GM23338 (cell line): ENCODE measurements around the gene SMIM44. TPM values are rescaled to one million over a fixed set of nuclear protein-coding genes. Genes with fewer than 3 reads are reported as not detected.

Source experiments
- ATAC-seq: fragments of 200-7000 bp; cut with Tn5 transposase; 3 replicates; pipeline ENCODE4 v1.9.1; 2020
- DNase-seq: peaks from one replicate; pipeline ENCODE4 v3.0.0-alpha.2; 2015; ENCODE audit warnings: low spot score
- H2AFZ ChIP-seq: fragments of 200-600 bp; sonication (generic); 2 replicates; pipeline ENCODE4 v1.8.0; 2016; ENCODE audit warnings: antibody characterized with exemption, mild to moderate bottlenecking, moderate library complexity
- H3F3A ChIP-seq: fragments of 200-600 bp; sonication (generic); replicated peaks from 2 replicates; pipeline ENCODE4 v1.8.0; 2017; ENCODE audit warnings: antibody characterized with exemption, mixed run types, low read depth
- H3K27ac ChIP-seq: fragments of 200-600 bp; sonication (generic); 2 replicates; pipeline ENCODE4 v1.6.1; 2016; ENCODE audit warnings: low read depth
- H3K27me3 ChIP-seq: fragments of 200-600 bp; sonication (generic); 2 replicates; pipeline ENCODE4 v1.8.0; 2016; ENCODE audit warnings: mild to moderate bottlenecking, mixed run types, moderate library complexity; ENCODE audit not compliant: insufficient read depth
- H3K36me3 ChIP-seq: fragments of 200-600 bp; sonication (generic); 2 replicates; pipeline ENCODE4 v1.8.0; 2016; ENCODE audit warnings: mild to moderate bottlenecking; ENCODE audit not compliant: insufficient read depth
- H3K4me1 ChIP-seq: fragments of 200-600 bp; sonication (generic); 2 replicates; pipeline ENCODE4 v1.8.0; 2016; ENCODE audit warnings: mild to moderate bottlenecking, moderate library complexity; ENCODE audit not compliant: insufficient read depth
- H3K4me2 ChIP-seq: fragments of 200-600 bp; sonication (generic); 2 replicates; pipeline ENCODE4 v1.7.1; 2017; ENCODE audit warnings: mixed run types
- H3K4me3 ChIP-seq: fragments of 200-600 bp; sonication (generic); 2 replicates; pipeline ENCODE4 v1.6.1; 2016; ENCODE audit warnings: mixed run types
- H3K79me2 ChIP-seq: fragments of 200-600 bp; sonication (generic); replicated peaks from 2 replicates; pipeline ENCODE4 v1.8.0; 2017; ENCODE audit warnings: mild to moderate bottlenecking; ENCODE audit not compliant: insufficient read depth
- H3K9me2 ChIP-seq: fragments of 200-600 bp; sonication (generic); 2 replicates; pipeline ENCODE4 v1.8.0; 2017; ENCODE audit not compliant: insufficient read depth
- H4K20me1 ChIP-seq: fragments of 200-600 bp; sonication (generic); replicated peaks from 2 replicates; pipeline ENCODE4 v1.8.0; 2017; ENCODE audit warnings: mild to moderate bottlenecking; ENCODE audit not compliant: insufficient read depth
- H3K27ac Mint-ChIP-seq: 2 replicates; pipeline ENCODE4 v1.8.0; 2020; ENCODE audit warnings: inconsistent platforms, mild to moderate bottlenecking, moderate library complexity, mixed read lengths
- H3K27me3 Mint-ChIP-seq: 3 replicates; pipeline ENCODE4 v1.8.0; 2022; ENCODE audit warnings: low read depth, mild to moderate bottlenecking, moderate library complexity, mixed read lengths, inconsistent platforms; ENCODE audit not compliant: insufficient read depth, poor library complexity
- H3K36me3 Mint-ChIP-seq: 3 replicates; pipeline ENCODE4 v1.8.0; 2021; ENCODE audit warnings: low read depth, mild to moderate bottlenecking, inconsistent platforms, moderate library complexity, mixed read lengths
- H3K4me1 Mint-ChIP-seq: 3 replicates; pipeline ENCODE4 v1.8.0; 2020; ENCODE audit warnings: mild to moderate bottlenecking, inconsistent platforms, mixed read lengths
- H3K4me3 Mint-ChIP-seq: 3 replicates; pipeline ENCODE4 v1.8.0; 2021; ENCODE audit warnings: moderate library complexity, mild to moderate bottlenecking, inconsistent platforms, mixed read lengths
- H3K9me3 Mint-ChIP-seq: 3 replicates; pipeline ENCODE4 v1.8.0; 2020; ENCODE audit warnings: moderate library complexity, mild to moderate bottlenecking, inconsistent platforms, mixed read lengths
- CREB1 ChIP-seq: fragments of 250-450 bp; sonication (Bioruptor Pico); IDR thresholded peaks from 2 replicates; pipeline ENCODE4 v1.5.0; 2020; ENCODE audit warnings: low read depth, mild to moderate bottlenecking, moderate library complexity
- EZH2 ChIP-seq: fragments of 200-600 bp; sonication (generic); IDR thresholded peaks from one replicate; pipeline ENCODE4 v1.8.0; 2017; ENCODE audit warnings: antibody characterized with exemption, mild to moderate bottlenecking, low read depth; ENCODE audit not compliant: unreplicated experiment
- EZH2phosphoT487 ChIP-seq: fragments of 200-600 bp; sonication (generic); IDR thresholded peaks from one replicate; pipeline ENCODE4 v1.8.1; 2018; ENCODE audit warnings: antibody characterized with exemption; ENCODE audit not compliant: unreplicated experiment
- JUNB ChIP-seq: IDR thresholded peaks from one replicate; pipeline ENCODE4 v1.6.1; 2016; ENCODE audit warnings: antibody characterized with exemption; ENCODE audit not compliant: unreplicated experiment
- NANOG ChIP-seq: IDR thresholded peaks from 2 replicates; pipeline ENCODE4 v1.6.1; 2016; ENCODE audit warnings: antibody characterized with exemption, borderline replicate concordance
- POLR2AphosphoS5 ChIP-seq: IDR thresholded peaks from 2 replicates; pipeline ENCODE4 v1.6.1; 2016; ENCODE audit warnings: antibody characterized with exemption, low read depth
- STAT1 ChIP-seq: IDR thresholded peaks from one replicate; pipeline ENCODE4 v1.6.1; 2016; ENCODE audit warnings: antibody characterized with exemption; ENCODE audit not compliant: unreplicated experiment
- ZNF114 ChIP-seq: fragments of 250-450 bp; sonication (Bioruptor Pico); IDR thresholded peaks from 2 replicates; pipeline ENCODE4 v1.5.0; 2020; ENCODE audit warnings: mild to moderate bottlenecking, moderate library complexity
- ZNF331 ChIP-seq: fragments of 250-450 bp; sonication (Bioruptor Pico); IDR thresholded peaks from 2 replicates; pipeline ENCODE4 v1.5.0; 2020; ENCODE audit warnings: low read depth, mild to moderate bottlenecking, moderate library complexity
- polyA plus RNA-seq: library from polyadenylated mRNA; unstranded; fragments of >200 nt; fragmentation: Nextera tagmentation; extraction: Ambion mirVana; gene quantifications from 2 replicates; pipeline ENCODE4 v1.2.1, GENCODE V29; 2016
- total RNA-seq: library from RNA; depleted of rRNA; stranded (reverse); fragments of >200 nt; shearing (Covaris generic); gene quantifications from 2 replicates; pipeline ENCODE4 v1.2.3, GENCODE V29; 2014
- TF ChIP-seq, protein P1 (sequence below): fragments of 250-450 bp; sonication (Bioruptor Pico); IDR thresholded peaks from 2 replicates; pipeline ENCODE4 v1.5.0; 2020; ENCODE audit warnings: mild to moderate bottlenecking, moderate library complexity
- TF ChIP-seq, protein P2 (sequence below): IDR thresholded peaks from 2 replicates; pipeline ENCODE4 v1.6.1; 2016; ENCODE audit warnings: antibody characterized with exemption
- TF ChIP-seq, protein P3 (sequence below), 2 experiments: fragments of 200-600 bp in 1 of 2; sonication (generic) in 1 of 2; conservative IDR thresholded peaks; 2 replicates each; pipeline versions ENCODE4 v1.5.1 to v1.6.1; 2016 to 2017; ENCODE audit warnings: antibody characterized with exemption in 2 of 2, low read depth in 2 of 2, mild to moderate bottlenecking in 2 of 2, moderate library complexity in 1 of 2
- TF ChIP-seq, protein P4 (sequence below): IDR thresholded peaks from one replicate; pipeline ENCODE4 v1.6.1; 2018; ENCODE audit warnings: antibody characterized with exemption; ENCODE audit not compliant: unreplicated experiment

SMIM44 gene
- total and polyA plus RNA-seq, 2 experiments from 2014 or later, result not detected

DNA sequence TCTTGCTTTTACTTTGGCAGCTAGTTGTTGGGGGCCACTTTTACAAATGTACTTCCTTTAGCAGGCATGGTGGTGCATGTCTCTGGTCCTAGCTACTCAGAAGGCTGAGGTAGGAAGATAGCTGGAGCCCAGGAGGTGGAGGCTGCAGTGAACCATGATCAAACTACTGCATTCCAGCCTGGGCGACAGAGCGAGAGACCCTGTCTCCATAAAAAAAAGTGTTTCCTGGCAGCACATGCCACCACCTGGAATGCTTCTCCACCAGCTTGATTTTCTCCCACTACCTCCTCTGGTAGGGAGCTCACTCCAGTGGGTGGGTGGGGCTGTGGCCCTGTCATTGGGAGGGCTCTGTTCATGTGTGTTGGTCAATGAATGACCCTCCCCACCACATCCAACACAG is 35.4 kb upstream of the SMIM44 start:
- Histone ChIP-seq H3K4me2 (peak overlapping the region; percentile 70), H3F3A (no peaks in the 10 kb centered on the region), H3K27me3 (no peaks in the 10 kb centered on the region), H4K20me1 (no peaks in the 10 kb centered on the region; the same call in 1 of the 2 replicates), H3K4me1 (peaks cover 29% of the 10 kb centered on the region), H3K27ac (0 out of 2 replicates have a peak overlapping the region, but pooled peaks have one; percentile 12), H2AFZ (no peak overlapping the region), H3K36me3 (no peaks in the 10 kb centered on the region), H3K9me2 (no peaks in the 10 kb centered on the region), H3K79me2 (peaks cover 58% of the 10 kb centered on the region), H3K4me3 (peak overlapping the region; percentile 27; the same call in 1 of the 2 replicates)
- H3K27me3 Mint-ChIP-seq, result peaks cover 11% of the 10 kb centered on the region
- no peaks in the 10 kb centered on the region; the same call in 1 of the 3 replicates for H3K9me3 Mint-ChIP-seq
- ATAC-seq (no peak), DNase-seq (no peak)
- no peak for TF ChIP-seq JUNB
- TF ChIP-seq, protein P1, sequence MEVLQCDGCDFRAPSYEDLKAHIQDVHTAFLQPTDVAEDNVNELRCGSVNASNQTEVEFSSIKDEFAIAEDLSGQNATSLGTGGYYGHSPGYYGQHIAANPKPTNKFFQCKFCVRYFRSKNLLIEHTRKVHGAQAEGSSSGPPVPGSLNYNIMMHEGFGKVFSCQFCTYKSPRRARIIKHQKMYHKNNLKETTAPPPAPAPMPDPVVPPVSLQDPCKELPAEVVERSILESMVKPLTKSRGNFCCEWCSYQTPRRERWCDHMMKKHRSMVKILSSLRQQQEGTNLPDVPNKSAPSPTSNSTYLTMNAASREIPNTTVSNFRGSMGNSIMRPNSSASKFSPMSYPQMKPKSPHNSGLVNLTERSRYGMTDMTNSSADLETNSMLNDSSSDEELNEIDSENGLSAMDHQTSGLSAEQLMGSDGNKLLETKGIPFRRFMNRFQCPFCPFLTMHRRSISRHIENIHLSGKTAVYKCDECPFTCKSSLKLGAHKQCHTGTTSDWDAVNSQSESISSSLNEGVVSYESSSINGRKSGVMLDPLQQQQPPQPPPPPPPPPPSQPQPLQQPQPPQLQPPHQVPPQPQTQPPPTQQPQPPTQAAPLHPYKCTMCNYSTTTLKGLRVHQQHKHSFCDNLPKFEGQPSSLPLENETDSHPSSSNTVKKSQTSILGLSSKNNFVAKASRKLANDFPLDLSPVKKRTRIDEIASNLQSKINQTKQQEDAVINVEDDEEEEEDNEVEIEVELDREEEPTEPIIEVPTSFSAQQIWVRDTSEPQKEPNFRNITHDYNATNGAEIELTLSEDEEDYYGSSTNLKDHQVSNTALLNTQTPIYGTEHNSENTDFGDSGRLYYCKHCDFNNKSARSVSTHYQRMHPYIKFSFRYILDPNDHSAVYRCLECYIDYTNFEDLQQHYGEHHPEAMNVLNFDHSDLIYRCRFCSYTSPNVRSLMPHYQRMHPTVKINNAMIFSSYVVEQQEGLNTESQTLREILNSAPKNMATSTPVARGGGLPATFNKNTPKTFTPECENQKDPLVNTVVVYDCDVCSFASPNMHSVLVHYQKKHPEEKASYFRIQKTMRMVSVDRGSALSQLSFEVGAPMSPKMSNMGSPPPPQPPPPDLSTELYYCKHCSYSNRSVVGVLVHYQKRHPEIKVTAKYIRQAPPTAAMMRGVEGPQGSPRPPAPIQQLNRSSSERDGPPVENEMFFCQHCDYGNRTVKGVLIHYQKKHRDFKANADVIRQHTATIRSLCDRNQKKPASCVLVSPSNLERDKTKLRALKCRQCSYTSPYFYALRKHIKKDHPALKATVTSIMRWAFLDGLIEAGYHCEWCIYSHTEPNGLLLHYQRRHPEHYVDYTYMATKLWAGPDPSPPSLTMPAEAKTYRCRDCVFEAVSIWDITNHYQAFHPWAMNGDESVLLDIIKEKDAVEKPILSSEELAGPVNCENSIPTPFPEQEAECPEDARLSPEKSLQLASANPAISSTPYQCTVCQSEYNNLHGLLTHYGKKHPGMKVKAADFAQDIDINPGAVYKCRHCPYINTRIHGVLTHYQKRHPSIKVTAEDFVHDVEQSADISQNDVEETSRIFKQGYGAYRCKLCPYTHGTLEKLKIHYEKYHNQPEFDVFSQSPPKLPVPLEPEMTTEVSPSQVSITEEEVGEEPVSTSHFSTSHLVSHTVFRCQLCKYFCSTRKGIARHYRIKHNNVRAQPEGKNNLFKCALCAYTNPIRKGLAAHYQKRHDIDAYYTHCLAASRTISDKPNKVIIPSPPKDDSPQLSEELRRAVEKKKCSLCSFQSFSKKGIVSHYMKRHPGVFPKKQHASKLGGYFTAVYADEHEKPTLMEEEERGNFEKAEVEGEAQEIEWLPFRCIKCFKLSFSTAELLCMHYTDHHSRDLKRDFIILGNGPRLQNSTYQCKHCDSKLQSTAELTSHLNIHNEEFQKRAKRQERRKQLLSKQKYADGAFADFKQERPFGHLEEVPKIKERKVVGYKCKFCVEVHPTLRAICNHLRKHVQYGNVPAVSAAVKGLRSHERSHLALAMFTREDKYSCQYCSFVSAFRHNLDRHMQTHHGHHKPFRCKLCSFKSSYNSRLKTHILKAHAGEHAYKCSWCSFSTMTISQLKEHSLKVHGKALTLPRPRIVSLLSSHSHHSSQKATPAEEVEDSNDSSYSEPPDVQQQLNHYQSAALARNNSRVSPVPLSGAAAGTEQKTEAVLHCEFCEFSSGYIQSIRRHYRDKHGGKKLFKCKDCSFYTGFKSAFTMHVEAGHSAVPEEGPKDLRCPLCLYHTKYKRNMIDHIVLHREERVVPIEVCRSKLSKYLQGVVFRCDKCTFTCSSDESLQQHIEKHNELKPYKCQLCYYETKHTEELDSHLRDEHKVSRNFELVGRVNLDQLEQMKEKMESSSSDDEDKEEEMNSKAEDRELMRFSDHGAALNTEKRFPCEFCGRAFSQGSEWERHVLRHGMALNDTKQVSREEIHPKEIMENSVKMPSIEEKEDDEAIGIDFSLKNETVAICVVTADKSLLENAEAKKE (CRISPR knock-in tag), result no peak
- no peak for TF ChIP-seq CREB1 (CRISPR knock-in tag)
- TF ChIP-seq, protein P2, sequence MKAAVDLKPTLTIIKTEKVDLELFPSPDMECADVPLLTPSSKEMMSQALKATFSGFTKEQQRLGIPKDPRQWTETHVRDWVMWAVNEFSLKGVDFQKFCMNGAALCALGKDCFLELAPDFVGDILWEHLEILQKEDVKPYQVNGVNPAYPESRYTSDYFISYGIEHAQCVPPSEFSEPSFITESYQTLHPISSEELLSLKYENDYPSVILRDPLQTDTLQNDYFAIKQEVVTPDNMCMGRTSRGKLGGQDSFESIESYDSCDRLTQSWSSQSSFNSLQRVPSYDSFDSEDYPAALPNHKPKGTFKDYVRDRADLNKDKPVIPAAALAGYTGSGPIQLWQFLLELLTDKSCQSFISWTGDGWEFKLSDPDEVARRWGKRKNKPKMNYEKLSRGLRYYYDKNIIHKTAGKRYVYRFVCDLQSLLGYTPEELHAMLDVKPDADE, result no peak
- no peak for TF ChIP-seq ZNF114
- TF ChIP-seq NANOG, result no peak
- no peak for TF ChIP-seq ZNF331 (CRISPR knock-in tag)
- TF ChIP-seq, protein P3, sequence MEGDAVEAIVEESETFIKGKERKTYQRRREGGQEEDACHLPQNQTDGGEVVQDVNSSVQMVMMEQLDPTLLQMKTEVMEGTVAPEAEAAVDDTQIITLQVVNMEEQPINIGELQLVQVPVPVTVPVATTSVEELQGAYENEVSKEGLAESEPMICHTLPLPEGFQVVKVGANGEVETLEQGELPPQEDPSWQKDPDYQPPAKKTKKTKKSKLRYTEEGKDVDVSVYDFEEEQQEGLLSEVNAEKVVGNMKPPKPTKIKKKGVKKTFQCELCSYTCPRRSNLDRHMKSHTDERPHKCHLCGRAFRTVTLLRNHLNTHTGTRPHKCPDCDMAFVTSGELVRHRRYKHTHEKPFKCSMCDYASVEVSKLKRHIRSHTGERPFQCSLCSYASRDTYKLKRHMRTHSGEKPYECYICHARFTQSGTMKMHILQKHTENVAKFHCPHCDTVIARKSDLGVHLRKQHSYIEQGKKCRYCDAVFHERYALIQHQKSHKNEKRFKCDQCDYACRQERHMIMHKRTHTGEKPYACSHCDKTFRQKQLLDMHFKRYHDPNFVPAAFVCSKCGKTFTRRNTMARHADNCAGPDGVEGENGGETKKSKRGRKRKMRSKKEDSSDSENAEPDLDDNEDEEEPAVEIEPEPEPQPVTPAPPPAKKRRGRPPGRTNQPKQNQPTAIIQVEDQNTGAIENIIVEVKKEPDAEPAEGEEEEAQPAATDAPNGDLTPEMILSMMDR (conservative IDR thresholded peaks at IDR 0.05; ENCODE audit: low read depth in 2 of 2), result no peak
- TF ChIP-seq POLR2AphosphoS5, result no peak
- no peak for TF ChIP-seq STAT1
- TF ChIP-seq, protein P4, sequence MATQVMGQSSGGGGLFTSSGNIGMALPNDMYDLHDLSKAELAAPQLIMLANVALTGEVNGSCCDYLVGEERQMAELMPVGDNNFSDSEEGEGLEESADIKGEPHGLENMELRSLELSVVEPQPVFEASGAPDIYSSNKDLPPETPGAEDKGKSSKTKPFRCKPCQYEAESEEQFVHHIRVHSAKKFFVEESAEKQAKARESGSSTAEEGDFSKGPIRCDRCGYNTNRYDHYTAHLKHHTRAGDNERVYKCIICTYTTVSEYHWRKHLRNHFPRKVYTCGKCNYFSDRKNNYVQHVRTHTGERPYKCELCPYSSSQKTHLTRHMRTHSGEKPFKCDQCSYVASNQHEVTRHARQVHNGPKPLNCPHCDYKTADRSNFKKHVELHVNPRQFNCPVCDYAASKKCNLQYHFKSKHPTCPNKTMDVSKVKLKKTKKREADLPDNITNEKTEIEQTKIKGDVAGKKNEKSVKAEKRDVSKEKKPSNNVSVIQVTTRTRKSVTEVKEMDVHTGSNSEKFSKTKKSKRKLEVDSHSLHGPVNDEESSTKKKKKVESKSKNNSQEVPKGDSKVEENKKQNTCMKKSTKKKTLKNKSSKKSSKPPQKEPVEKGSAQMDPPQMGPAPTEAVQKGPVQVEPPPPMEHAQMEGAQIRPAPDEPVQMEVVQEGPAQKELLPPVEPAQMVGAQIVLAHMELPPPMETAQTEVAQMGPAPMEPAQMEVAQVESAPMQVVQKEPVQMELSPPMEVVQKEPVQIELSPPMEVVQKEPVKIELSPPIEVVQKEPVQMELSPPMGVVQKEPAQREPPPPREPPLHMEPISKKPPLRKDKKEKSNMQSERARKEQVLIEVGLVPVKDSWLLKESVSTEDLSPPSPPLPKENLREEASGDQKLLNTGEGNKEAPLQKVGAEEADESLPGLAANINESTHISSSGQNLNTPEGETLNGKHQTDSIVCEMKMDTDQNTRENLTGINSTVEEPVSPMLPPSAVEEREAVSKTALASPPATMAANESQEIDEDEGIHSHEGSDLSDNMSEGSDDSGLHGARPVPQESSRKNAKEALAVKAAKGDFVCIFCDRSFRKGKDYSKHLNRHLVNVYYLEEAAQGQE, result no peak
- TF ChIP-seq EZH2, result no peak
- no peak for TF ChIP-seq EZH2phosphoT487
- H3K27ac Mint-ChIP-seq, result peak overlapping the region; percentile 87
- peaks cover 9% of the 10 kb centered on the region for H3K36me3 Mint-ChIP-seq
- peak overlapping the region; percentile 48 for H3K4me3 Mint-ChIP-seq
- H3K4me1 Mint-ChIP-seq, result peaks cover 40% of the 10 kb centered on the region
